Glomerular visceral epithelial cell (primary cell): ENCODE measurements around the gene LRRTM4.
"Not testable (repeated sequence)": the region's sequence is repeated elsewhere in the genome, so short reads cannot be mapped to it uniquely, and the experiment has no call there.

ENCODE experiments used
- DNase-seq: peaks from one replicate; pipeline ENCODE4 v3.0.0-alpha.2; 2016; ENCODE audit errors: extremely low spot score

LRRTM4 gene

GRCh38 chr2:77169426-77169825, 352.8 kb downstream of the LRRTM4 start:
- DNase-seq, result peak; percentile 58

GRCh38 chr2:77164021-77164420, 358.2 kb downstream of the LRRTM4 start:
- not testable (repeated sequence) for DNase-seq

DNA sequence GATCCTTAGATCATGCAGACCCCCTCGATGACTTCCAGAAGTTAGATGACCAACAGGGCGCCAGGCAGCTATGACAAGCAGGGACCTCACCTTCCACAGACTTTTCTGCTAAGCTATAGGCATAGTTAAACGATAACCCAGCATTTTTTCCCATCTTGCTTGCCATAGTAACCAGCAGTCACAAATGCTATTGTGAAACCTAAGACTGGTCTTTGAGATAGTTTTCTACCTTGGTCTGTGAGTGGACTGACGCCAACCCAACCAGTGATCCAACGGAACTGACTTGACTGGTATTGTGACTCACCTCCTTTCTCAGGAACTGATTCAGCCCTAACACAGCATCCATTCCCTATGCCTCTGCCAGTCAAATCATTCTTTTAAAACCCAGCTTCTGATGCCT, 361.2 kb downstream of the LRRTM4 start:
- DNase-seq, result peak; percentile 82

GRCh38 chr2:77156599-77156998, 365.6 kb downstream of the LRRTM4 start:
- DNase-seq, result no peak

GRCh38 chr2:77155511-77155910, 366.7 kb downstream of the LRRTM4 start:
- no peak for DNase-seq

DNA sequence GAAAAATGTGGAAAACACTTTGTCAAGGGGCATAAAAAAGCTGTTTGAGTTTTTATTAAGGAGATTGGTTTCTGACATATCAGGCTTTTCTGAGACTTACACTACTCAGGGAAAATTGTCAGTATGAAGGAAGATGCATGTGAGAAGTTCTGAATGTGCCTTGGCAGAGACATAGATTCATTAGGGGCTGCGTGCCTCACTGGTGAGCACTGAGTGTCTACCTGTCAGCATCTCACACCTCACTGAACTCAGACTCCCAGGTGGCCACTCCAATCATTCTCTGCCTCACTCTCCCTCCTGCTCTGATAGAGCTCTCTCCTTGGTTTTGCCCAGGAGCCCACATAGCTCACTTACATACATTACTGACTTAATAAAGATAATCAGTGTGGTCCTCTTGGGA, 372.6 kb downstream of the LRRTM4 start:
- DNase-seq, result no peak

DNA sequence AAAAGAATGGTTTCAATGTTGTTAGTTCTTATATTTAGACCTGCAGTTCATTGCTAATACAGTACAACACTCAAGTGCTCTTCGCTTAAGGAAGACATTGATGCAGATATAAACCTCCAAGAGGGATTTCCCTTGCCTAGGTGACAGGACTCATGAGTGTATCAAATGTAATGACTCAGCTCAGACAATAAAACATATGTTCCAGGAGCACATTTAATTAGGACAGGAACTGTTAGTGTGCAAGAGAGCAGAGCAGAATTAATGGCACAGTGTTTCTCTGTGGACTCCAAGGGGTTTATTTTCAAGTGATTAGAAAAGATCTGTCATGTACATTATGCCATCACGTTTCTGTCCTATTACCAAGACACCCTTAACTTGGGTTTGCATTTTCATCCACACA, 375.0 kb downstream of the LRRTM4 start:
- no peak for DNase-seq

- DNase-seq, result no peak
Measured at GRCh38 chr2:77144772-77145171, 377.4 kb downstream of the LRRTM4 start.

- no peak for DNase-seq
Measured at GRCh38 chr2:77142141-77142540, 380.0 kb downstream of the LRRTM4 start.

DNA sequence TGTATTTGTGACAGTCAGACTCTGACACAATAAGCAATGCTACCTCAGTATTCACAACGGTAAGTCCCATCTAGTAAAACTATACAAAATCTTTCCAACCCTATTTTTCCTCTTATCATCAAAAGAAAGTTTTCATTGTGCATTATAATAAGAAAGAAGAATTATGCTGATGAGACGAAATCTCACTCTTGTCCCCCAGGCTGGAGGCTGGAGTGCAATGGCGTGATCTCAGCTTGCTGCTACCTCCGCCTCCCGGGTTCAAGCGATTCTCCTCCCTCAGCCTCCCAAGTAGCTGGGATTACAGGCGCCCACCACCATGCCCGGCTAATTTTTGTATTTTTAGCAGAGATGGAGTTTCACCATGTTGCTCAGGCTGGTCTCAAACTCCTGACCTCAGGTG, 393.7 kb downstream of the LRRTM4 start:
- DNase-seq, result not testable (repeated sequence)

GRCh38 chr2:77127345-77127744, 394.8 kb downstream of the LRRTM4 start:
- DNase-seq, result no peak

DNA sequence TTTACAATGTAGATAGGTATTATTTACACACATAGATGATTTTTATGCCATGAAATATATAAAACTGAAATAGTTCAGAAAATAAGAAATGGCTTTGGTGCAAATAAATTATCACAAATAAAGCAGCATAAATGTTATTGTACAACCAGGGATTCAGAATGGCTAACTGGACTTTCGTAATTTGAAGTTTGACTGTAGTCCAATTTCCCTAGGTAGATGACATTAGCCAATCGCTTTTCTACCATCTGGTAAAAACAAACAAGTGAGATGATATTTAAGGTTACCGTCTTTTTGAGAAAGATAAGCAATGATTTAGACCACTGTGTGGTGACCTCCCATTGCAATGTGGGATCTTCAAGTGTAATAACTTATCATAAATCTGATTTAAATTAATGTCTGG, 400.7 kb downstream of the LRRTM4 start:
- no peak for DNase-seq

GRCh38 chr2:77119333-77119732, 402.8 kb downstream of the LRRTM4 start:
- DNase-seq, result no peak

GRCh38 chr2:77108915-77109314, 413.3 kb downstream of the LRRTM4 start:
- no peak for DNase-seq

DNA sequence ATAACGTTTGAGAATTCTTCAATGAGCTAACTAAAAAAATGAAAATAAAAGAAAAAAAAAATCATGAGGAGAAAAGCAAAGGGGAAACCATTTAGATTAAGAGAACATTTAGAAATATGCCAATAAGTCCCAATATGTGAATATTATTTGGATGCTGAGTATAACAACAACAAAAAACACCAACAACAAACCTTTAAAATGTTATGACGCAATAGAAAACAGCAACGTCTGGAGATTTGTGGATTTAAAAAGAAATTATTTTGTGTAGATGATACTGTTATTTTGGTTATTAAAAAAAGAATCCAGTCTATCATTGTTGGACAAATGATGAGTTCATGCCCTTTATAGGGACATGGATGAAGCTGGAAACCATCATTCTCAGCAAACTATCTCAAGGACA, 417.2 kb downstream of the LRRTM4 start:
- DNase-seq, result no peak

- DNase-seq, result no peak
Measured at GRCh38 chr2:77104554-77104953, 417.6 kb downstream of the LRRTM4 start.

DNA sequence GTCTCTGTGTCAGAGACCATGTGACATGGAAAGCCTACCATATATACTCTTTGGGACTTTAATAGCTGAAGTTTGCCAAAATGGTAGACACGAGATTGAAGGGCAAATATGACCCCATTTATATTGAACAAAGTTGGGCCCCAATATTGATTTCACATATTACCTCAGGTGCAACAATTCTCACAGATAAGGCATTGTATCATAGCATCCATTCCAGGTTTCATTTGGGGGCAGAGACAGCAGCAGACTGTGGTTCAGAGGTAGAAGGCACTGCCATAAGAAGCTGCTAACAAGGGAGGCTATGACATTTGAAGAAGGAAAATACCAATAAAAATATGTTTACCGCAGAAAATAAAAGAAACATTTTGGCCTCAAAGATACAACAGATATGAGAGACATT, 419.2 kb downstream of the LRRTM4 start:
- no peak for DNase-seq

DNA sequence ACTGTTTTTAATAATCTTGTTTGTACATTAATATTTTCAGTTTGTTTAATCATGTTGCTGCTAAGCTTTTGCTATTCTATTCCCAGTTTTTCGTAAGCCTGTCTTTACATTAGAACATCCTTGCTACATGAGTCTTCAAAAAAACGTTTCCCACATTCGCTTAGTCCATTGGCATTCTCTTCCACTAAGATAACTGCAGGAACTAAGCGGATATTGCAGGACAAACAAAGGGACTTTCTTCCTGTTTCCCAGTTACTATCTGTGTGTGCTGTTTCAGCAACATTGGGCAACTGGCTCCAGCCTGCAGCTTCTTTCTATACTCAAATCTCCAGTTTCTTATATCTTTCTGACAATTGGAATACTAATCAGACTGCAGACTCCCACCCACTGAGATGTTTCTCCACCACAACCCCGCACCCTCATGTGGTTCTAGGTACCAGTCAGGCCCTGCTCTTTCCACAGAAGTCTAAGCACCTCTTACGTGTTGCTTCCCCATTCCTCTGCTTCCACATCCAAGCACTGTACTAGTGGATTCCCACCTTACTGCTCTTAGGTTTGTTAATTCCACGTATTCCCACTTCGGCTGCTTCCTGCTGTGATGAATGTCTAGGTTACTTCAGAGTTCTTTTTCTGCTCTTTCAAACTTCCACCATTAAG, 420.3 kb downstream of the LRRTM4 start:
- no peak for DNase-seq

DNA sequence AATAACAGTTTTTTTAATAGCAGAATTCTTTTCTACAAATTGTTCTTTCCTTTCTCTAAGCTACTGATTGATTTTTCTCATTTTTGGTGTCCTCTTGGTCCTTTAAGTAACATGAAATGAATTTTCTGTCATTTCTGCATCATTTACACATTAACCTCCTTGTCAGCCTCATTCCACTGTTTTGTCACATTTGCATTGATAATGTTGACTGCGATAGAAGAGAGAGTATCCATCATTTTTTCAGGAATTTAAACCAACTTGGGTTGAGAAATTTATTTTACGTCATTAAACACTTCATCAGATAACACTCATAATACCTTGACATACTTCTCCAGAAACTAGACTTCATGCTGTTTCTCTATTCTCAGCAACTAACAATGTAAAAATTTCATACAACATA, 422.2 kb downstream of the LRRTM4 start:
- no peak for DNase-seq

GRCh38 chr2:77095525-77095924, 426.7 kb downstream of the LRRTM4 start:
- DNase-seq, result not testable (repeated sequence)

GRCh38 chr2:77095096-77095495, 427.1 kb downstream of the LRRTM4 start:
- no peak for DNase-seq

- not testable (repeated sequence) for DNase-seq
Measured at GRCh38 chr2:77088424-77088823, 433.8 kb downstream of the LRRTM4 start.

DNA sequence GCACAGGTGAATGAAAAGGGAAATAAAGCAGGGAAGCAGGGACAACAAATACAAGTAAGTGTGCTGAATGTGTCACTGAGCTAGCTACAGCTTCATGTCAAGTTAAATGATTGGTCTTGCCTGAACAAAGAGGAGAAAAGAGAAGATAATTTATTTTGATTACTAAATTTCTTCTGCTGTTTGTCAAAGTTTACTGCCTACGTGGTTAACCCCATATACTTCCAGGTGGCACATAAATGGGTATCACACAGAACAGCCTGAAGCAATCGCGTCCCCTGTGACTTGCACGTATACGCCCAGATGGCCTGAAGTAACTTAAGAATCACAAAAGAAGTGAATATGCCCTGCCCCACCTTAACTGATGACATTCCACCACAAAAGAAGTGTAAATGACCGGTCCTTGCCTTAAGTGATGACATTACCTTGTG, 434.2 kb downstream of the LRRTM4 start:
- DNase-seq, result no peak

- no peak for DNase-seq
Measured at GRCh38 chr2:77086478-77086877, 435.7 kb downstream of the LRRTM4 start.
